GM19239 (cell line): Measurements from ENCODE around the gene CH25H.
"Not testable (repeated sequence)": the region's sequence is repeated elsewhere in the genome, so short reads cannot be mapped to it uniquely, and the experiment has no call there.

Experiments
- DNase-seq: peaks from one replicate; pipeline ENCODE4 v3.0.0; 2011; ENCODE audit warnings: low spot score; ENCODE audit not compliant: insufficient read length
- FAIRE-seq: peaks from 2 replicates; lab custom pipeline; 2011; peaks lifted over from hg19 to GRCh38; lab: Jason Lieb, UNC

CH25H gene, protein sequence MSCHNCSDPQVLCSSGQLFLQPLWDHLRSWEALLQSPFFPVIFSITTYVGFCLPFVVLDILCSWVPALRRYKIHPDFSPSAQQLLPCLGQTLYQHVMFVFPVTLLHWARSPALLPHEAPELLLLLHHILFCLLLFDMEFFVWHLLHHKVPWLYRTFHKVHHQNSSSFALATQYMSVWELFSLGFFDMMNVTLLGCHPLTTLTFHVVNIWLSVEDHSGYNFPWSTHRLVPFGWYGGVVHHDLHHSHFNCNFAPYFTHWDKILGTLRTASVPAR

DNA sequence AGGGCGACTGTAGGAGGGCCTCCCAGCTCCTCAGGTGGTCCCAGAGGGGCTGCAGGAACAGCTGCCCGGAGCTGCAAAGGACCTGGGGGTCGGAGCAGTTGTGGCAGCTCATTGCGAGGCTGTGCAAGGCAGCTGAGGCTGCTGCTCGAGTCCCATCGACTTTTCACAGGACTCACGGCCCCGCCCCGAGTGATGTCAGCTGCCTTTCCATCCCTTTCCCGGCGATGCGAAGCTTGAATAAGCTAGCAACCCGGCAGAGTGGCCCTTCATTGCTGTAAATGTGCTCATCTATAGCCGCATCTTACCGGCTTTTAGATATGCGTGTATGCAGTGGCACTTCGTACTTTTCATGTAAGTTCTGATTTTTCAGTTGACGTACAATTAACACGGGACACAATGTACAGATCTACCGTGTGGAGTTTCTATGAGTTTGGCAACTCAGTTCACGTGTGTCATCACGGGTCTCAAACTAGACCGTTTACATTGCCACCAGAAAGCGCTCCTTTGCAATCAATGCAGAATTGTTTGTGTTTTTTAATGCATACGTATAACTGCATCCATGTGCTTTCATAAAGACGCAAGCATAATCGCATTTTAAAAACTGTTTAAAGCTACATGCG, at the start of gene CH25H:
CH25H (minus strand) TSS at position 137 of the 620 bp plus-strand sequence; CDS start at position 112, 25 bp downstream.
- FAIRE-seq: peak; percentile 84

DNA sequence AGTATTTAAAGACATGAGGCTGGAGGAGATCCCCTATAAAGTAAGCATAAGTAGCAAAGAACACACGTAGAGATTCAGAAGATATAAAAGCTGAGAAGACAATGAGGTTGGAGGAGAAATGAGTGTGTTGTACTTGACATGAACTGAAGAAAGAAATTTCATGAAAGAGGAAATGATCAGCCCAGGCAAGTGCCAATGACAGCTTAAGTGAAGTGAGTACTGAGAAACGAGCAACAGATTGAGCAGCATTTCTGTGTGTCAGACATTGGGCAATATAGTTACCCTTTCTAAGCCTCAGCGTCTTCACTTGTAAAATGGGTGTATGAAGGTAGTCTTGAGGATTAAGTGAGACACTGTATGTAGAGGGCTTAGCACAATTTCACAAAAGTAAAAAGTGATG, 49.2 kb upstream of the CH25H start:
- FAIRE-seq: no peak
- DNase-seq: no peak

More for the DNA sequence above, at the start of gene CH25H:
- no peak for DNase-seq

DNA sequence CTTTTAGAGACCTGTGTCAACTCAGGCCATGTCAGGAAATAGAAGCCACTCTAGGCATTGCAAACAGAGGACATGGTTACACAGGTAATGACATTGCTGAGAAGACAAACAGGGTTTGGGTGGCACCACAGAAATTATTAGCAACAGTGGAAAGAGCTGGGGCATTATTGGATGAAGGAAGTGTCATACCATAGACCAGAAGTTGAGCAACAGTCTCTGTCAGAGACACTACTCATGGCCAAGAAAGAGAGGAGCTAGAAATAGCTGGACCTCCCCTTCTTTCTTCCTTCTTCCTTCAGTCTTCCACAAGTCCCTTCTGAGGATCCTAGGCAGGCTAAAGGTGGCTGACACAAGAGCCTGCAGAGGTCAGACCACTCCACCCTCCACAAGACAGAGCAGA, 48.7 kb upstream of the CH25H start:
- DNase-seq: no peak
- no peak for FAIRE-seq

DNA sequence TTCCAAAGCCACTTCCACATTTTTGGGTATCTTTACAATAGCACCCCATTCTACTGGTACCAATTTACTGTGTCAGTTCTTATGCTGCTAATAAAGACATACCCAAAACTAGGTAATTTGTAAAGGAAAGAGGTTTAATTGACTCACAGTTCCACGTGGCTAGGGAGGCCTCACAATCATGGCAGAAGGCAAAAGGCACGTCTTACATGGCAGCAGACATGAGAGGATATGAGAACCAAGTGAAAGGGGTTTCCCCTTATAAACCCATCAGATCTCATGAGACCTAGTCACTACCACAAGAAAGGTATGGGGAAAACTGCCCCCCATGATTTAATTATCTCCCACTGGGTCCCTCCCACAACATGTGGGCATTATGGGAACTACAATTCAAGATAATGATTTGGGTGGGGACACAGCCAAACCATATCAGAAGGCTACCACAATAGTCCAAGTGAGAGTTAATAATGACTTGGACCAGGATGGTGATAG, 48.0 kb upstream of the CH25H start:
- FAIRE-seq: not testable (repeated sequence)

DNA sequence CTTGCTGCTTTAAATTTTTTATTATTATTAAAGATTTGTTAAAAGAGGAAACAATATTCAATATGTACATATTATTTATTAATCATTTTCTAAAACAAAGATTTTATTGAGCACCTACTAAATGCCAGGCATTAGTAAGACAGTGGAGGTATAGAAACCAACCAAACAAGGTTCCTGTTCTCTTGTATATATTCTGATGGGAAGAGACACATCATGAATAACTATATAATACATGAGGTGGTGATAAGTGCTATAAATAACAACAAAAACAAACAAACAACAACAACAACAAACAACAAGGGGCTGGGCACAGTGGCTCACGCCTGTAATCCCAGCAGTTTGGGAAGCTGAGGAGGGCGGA, 45.1 kb upstream of the CH25H start:
- FAIRE-seq: no peak
- no peak for DNase-seq

More for the DNA sequence above, 48.0 kb upstream of the CH25H start:
- not testable (repeated sequence) for DNase-seq

DNA sequence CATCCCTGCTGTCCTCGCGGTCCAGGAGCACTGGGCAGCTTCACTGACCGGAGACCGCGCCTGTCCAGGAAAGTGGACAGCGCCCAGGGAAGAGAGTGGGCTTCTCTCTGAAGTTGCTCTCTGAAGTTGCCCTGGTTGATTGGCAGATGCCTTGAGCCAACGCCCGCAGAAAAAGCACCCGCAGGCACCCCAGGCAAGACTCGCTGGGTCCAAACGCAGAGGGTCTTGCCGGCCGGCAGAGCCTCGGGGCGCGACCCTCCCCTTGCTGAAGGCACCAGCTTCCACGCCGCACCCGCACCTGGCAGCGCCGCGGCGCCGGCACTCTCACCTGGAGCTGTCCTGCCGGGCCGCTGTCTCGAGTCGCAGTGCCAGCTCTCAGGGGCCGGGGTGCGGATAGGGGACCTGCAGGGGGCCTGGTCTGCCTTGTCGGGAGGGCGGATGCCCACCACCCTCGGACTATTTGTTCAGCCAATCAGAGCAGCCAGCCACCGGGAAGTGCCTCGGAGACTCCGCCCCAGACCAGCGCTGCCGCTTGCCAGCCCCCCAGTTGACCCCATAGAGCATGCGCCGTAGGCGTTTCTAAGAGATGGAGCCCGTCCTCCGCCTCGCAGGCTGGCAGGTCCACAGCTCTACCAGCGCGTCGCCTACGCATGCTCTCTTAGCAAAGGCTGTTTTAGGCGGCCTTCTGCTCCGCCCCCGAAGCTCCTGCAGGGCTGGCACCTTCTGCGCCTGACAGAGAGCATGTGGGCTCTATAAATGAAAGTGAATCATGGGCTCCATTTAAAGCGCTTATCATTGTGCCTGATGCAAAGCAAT, 44.5 kb upstream of the CH25H start, which contains the start of gene LIPA:
LIPA (minus strand) TSS at position 367 of the 816 bp plus-strand sequence. CDS start 4,127 bp downstream, outside the sequence.
- peak; percentile 65 for DNase-seq
- peak; percentile 99 for FAIRE-seq

DNA sequence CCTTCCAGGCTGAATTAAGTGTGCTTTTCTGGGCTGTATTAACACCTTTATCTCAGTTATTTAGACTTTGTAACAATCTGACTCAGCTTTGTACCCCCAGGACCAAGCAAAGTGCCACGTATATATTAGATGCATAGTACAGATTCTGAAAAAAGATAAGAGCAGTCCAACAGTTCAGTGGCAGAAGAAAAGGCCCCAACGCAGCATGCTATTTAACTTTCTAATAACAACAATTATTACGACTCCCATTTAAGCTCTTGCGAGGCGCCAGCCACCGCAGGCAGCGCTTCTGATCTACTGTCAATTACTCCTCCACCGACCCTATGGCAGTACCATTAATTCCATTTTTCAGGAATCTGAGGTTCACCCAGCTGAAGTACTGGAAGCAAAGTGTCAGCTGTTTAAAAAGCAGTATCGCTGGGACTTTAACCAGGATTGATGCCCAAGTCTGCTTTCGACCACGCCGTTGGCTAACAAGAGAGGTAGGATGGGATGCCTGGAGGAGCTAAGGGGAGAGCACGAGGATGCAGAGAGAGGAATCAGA, 43.8 kb upstream of the CH25H start:
- no peak for DNase-seq
- no peak for FAIRE-seq

DNA sequence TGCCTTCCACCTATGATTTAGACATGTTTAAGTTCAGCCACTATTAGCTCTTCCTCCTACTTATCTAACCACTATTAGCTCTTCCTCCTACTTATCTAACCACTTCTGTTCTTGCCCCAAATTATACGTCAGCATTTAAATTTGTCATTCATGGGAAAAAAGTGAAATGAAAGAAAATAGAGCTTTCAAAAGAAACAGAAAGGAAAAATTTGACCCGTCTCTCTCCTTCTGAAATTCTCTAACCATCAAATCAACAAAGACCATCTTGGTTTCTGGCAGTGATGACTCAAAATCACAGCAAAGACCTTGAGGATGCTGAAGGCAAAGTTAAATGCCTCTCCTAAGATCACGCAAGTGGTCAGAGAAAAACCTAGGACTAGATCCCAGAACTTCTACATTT, 41.9 kb upstream of the CH25H start:
- DNase-seq (no peak), FAIRE-seq (no peak)

DNA sequence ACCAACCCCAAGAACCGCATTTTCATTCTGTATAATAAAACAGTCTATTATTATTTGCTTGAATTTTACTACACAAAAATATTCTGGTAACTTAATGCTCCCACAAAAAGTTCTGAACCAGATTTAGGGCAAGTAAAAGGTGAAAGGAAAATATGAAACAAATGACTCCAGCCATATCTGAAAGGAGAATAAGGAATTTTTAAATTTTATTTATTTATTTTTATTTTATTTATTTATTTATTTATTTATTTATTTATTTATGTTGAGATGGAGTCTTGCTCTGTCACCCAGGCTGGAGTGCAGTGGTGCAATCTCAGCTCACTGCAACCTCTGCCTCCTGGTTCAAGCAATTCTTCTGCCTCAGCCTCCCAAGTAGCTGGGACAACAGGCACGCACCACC, 40.5 kb upstream of the CH25H start:
- not testable (repeated sequence) for DNase-seq, FAIRE-seq

DNA sequence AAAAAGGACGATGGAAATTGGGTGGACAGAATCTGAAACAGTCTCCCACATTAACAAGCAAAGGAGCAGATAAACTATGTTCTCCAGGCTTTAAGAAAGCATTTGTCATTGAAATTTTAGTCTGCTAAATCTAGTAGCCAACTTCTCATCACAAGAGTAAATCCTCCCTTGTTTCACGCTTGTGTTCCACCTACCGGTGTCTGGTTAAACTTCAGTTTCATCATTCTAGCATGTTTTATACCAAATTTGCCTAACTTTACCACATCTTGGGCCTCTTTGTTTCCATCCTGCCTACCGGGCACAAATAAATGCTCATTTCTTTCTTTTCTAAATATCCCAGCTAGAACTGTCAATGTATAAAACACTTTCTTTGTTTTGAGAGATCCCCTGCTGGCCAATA, 38.7 kb upstream of the CH25H start:
- DNase-seq (peak; percentile 24), FAIRE-seq (peak; percentile 96)

DNA sequence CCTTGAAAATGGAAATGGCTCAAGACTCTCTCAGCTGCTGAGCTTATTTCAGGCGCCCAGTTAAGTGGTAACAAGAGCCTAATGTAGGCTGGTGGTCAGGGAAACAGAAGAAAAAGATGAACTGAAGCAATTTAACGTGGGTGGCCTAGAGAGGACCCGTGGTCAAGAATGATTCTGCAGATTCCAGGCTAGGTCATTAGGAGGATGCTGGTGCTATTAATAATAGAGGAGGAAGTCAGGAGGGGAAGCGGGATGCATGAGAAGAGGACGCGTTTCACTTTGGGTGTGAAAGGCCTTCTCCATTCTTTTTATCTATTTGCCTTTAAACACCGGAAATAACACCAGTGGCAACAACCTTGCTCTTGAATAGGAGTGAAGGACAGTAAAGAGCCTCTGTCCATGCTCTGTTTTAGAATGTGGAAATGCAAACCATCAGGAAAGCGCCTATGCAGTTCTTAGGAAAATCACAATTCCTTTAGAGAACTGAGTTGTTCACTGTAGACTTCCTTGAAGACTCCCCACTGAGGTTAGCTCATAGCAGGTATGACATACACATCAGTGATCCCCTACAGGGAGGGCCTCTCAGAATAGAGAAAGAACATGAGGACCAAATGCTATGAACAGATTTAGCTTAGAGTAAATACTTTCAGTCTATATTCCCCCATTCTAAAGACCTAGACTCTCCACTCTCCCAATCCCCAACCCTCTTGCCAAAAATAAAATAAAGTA, 35.9 kb upstream of the CH25H start:
- DNase-seq (no peak), FAIRE-seq (peak; percentile 93)

DNA sequence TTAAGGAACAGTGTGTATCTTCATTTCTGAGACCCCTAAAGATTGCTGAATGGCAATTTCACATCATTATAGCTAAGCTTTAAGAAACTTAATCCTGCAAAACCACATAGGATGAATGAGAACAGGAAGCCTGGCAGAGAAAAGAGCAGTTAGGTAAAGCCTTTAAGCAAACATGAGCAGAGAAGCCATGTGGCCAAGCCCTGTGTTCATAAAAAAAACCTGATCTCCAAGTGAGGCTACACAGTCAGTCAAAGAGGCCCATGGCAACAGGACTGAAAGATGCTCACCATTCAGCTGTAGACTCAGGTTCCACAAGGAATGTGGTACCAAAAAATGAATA, 35.2 kb upstream of the CH25H start:
- FAIRE-seq (peak; percentile 64), DNase-seq (no peak)

DNA sequence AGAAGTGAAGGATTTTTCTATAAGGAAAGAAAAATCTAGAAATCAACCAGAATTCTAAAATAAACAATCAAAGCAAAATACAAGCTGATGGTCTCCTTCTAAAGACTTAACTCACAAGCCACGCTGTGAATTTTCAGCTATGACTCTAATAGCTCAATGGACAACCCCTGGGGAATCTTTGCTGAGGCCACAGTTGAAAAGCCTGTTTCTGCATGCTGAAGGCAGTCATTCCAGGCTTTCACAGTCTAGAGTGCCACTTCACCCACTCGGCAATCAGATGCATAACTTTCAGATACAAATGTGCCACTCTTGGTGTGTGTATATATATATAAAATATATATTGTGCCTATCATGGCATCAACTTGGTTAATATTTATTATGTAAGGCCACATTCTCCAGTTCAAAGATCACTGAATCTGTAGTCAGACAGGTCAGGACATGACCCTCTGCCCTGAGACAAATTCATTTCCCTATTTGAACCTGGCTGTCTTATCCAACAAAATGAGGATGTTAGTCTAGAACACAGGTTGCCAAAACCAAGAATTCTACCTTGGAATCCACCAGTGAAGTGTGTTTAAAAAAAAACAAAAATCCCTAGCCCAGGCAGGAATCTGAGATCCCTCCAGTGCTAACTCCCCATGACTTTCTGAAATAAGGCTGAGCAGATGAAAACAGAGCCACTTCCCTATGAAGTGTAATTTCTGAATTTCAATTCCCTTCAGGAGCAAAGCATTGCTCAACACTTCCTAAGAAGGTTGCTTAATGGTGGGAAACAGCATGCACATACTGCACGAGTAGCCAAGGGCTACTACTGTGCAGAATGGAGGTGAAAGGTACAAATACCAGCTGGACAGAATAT, 34.6 kb upstream of the CH25H start:
- FAIRE-seq (peak; percentile 73), DNase-seq (no peak)

DNA sequence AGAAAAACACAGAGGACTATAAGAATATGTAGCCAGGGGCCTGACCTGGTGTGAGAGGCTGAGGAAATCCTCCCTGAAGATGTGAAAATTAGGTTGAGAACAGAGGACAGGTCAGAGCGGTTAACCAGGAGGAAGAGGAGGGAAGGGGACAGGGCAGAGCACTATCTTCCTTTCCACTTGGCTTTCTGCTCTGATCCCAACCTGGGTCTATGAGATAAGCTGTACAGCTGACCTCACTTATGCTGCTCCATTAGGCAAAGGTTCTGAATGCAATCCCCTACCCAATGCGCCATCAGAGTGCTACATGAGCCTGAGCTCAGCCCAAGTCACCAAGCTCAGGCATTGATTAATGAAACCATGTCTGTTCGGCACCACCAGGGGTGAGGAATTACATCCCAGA, 33.9 kb upstream of the CH25H start:
- FAIRE-seq (no peak), DNase-seq (no peak)

DNA sequence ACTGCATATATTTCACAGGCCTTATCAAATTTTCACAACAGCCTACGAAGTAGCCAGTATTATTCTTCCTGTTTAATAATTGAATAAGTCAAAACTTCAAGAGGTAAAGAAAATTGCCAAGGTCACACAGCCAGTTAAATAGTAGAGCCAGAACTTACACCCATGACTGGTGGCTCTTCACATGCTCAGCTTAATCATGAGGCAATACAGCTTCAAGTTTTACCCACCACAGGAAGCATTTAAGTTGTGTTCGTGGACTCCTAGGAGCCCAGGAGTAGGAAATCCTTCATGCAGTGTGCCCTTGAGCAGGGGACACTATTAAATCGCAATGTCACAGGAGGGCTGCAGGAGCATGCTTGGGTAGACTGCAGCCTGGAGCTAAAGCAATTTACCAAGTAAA, 33.4 kb upstream of the CH25H start:
- DNase-seq (no peak), FAIRE-seq (no peak)

DNA sequence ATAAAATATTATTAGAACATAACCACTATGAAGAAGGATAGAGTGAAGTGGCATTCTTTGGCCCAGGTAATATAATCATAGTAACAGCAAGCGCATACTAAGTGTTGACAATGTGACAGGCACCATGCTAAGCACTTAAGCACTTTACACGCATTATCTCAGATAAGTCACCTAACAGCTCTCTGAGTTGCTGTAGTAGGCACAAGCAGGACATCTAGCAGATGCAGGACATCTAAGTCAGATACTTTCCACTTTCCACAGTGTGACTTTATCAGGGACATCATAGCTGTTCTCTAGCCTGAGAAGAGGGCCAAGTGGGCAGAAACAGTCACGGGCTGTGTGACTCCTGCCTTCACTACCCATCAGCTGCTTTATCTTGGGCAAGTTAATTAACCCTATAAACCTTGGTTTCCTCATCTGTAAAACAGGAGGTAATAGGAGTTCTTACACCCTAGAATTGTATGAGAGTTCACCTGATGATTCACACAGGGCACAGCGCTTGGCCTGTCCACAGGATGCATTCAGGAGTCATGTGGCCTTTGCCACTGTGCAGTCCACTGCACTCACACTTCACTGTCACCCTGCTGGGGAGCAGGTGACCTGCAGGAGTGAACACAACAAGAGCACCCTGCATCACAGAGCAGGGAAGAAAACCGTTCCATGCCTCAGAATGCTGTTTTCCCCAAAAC, 32.0 kb upstream of the CH25H start:
- FAIRE-seq: no peak
- no peak for DNase-seq

DNA sequence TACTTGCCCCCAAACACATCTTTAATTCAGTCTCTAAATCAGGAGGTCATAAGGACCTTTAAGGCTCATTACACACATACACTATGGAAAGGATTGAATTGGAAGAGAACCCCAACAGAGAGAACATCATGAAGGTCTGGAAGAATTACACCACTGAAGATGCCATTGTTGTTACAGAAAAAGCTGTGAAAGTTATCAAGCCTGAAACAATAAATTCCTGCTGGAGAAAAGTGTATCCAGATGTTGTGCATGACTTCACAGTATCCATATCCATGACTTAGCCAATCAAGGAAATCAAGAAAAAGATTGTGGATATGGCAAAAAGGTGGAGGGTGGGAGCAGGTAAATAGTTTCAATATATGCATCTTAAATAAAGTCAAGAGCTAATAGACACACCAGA, 30.7 kb upstream of the CH25H start:
- FAIRE-seq (peak; percentile 18), DNase-seq (no peak)

DNA sequence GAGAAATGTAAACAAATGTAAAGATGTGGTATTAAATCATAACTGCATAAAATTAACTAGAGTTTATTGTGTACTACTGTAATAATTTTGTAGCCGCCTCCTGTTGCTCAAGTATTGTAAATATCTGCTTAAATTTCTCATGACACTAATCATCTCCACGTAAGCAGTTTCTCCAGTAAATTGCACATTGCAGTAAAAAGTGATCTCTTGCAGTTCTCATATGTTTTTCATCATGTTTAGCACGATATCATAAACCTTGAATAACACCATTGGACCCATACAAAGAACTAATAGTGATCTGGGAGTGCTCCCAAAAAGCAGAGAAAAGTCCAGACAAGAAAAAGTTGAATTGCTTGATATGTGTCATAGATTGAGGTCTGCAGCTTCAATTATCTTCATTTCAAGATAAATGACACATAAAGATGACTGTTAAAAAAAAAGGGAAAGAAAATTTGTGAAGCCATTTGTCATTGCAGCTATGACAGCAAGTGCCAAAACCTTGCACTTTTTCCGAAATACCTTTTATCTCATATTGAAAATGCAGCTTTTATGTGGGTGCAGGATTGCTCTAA, 29.2 kb upstream of the CH25H start:
- FAIRE-seq (peak; percentile 40), DNase-seq (no peak)
